GM19351 (cell line): ENCODE results near the gene NINJ2.

Source experiments
- ATAC-seq: cut with Tn5 transposase; IDR thresholded peaks from one replicate; pipeline ENCODE4 v1.9.1; 2021; ENCODE audit warnings: mild to moderate bottlenecking, moderate library complexity; ENCODE audit not compliant: unreplicated experiment

The NINJ2 gene

DNA sequence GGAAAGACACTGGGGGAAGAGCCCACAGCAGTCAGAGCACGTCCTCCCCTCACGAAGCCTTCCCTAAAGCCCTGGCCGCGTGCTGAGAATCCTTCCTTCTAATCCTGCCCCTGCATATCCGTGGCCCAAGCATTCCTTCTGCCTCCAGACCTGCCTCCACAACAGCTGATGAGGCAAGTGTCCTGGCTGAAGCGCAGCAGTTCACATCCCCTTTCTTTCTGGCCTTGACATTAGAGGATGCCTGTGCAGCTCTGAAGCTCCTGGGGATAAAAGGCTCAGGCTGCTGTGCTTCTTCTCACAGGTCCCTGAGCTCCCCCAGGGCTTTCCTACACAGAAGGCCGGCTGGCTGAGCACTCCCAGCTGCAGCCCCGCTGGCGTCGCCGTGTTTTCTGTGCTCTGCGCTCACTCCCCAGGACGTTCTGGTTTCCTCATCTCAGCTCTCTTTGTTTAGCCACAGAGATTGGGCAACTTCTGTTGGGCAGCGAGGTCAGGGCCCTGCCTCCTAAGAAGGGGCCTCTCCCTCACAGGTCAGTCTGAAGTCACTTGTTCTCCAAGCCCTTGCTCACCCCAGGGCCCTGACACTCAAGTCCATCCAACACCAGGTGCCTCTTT, 45.8 kb downstream of the NINJ2 start:
- no peak for ATAC-seq

DNA sequence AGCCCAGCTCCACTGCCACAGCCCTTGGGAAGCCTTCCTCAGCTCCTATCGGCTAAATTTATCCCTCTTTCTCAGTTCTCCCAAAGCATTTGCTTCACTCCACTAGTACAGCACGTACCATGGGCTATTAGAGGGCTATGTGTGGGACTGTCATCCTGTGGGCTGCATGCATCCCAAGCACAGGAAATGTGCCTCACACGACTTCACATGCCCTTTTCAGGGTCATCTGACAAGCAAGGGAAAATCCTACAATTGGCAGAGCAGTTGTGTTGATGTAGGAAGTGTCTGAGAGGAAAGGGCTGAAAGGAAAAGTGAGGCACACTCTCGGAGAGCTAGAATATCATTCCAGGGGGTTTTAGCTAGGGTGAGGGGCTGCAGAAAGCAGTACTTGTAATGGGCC, 47.6 kb downstream of the NINJ2 start:
- no peak for ATAC-seq

DNA sequence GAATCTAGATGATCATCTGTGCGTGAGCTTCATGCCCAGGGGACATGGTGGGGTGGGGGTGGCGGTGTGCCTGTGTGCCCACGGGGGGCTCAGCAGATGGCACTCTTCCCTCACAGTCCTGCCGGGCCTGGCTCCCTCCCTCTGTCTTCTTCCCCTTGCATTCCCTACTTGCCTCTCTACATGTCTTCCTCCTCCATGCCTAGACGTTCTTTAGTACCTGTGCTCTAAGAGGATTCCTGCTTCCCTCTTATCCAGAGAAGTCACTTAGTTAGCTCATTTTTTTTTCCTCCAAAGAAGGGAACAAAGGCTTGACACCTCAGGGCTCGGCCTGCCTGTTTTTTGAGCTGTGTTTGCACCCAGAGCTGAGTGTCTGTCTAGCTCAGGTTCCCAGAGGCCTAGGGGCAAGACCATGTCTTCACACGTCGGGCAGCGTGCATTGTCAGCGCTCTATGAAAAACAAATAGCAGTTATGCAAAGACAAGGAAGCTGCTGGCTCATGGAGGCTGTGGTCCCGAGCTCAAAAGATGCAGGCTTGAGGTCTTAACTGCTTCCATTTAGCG, 48.8 kb downstream of the NINJ2 start:
- ATAC-seq = no peak

DNA sequence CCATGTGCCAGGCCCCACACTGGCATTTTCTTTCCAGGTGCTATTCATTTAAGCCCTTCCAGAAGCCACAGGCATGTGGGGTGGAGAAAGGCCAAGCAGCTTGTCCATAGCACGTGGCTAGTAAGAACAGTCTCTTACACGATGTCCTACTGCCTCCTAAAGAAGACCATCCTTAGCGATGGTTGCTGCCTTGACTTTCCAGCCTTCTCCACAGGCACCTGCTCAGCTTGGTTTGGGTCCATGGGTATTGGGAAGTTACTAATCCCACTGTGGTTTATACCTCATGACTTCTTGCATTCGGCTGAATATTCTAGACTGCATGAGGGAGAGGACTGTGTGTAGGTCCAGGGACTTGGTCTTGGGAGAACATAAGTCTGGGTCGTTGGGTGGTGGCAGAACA, 49.2 kb downstream of the NINJ2 start:
- ATAC-seq = no peak

DNA sequence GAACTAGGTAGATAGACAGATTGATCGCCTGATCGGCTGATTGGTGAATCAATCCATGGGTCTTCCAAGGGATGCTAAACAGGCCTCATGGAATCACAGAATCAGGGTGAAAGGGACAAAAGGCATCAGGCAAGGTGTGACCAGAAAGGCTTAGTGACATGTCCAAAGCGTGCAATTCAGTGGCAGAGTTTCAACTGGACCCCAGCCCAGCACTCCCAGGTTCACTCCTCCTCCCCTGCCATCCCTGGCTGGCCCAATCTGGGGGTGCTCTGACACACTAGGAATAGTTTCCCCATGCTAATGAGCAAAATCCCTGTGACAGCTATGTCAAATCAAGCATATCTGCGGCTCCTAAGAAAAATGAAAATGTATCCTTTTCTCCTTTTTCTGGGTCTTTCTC, 50.4 kb downstream of the NINJ2 start:
- no peak for ATAC-seq

DNA sequence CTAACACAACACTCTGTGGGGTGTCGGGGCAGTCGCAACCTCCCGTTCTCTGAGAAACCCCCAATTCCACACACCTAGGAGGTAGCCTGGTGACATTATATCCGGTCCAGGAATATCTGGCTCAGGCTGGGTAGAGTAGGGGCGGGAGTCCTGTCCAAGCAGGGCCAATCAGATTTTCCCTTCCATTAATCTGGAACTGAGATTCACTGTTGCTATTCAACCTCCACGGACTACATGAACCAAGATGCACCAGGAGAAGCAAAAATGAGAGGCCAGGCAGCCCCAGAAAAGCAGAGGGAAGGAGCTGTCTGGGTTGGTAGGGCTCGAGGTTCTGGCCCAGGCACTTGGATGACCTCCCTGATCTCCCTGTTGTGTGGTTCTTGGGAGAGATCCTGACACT, 51.0 kb downstream of the NINJ2 start:
- ATAC-seq = no peak

DNA sequence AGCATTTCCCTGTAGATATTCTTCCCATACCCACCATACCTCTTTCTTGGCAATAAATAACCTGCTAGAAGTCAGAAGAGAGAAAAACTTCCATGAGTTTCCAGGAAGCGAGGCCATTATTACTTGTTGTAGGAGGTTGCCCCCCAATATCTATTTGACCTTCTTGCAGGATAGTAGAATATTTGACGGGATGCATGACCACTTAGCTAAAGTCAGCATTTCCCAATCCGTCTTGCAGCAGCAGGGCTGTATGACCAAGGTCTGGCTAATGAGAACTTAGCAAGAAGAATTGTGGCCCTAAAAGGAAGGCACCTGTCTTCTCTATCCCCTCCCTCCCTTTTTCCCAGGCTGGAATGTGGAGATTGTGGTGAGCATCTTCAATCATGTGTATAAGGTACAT, 51.5 kb downstream of the NINJ2 start:
- ATAC-seq = no peak

DNA sequence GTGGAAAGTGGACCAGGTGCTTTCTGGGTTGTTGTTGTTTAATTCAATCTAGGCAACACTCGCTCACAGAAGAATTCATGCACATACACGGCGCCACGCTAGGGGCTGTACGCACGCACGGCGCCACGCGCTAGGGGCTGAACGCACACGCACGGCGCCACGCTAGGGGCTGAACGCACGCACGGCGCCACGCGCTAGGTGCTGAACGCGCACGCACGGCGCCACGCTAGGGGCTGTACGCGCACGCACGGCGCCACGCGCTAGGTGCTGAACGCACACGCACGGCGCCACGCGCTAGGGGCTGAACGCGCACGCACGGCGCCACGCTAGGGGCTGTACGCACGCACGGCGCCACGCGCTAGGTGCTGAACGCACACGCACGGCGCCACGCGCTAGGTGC, 54.3 kb downstream of the NINJ2 start:
- ATAC-seq = no peak

DNA sequence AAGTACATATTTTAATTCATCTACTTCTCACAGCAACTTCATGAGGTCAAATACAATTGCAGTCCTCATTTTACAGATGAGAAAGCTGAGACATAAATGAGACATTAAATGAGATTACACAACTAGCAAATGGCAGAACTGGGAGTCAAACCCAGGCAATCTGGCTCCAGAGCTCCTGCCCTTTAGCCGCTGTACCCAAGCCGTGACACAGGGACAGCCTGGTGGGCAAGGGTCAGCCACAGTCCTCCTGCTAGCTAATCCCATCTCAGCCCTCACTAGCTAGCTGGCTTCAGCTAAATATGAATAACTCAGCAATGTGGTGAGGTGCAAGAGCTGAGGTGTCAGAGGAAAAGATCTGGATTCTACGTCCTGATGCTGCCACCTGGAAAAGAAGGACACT, 54.8 kb downstream of the NINJ2 start:
- no peak for ATAC-seq

DNA sequence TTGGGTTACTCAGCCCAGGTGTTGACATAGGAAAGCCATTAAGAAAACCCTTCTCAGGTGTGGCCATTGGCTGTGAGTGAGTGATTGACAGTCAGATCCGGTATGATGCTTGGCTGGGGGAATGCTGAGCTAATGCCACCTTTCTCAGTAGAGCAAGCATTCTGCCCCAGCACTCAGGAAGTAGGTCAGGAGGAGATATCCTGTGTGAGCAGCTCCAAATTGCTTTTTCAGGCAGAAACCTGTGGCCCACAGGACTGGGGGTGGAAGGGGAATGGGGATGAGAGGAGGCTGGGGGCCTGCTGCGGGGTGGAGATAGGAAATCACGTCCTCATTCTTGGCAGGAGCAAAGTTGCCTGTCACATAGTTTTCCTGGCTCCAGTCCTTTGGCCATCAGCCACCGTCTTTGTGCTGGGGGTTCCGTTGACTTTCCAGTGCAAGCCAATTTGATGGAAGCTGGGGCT, 55.7 kb downstream of the NINJ2 start:
- no peak for ATAC-seq

DNA sequence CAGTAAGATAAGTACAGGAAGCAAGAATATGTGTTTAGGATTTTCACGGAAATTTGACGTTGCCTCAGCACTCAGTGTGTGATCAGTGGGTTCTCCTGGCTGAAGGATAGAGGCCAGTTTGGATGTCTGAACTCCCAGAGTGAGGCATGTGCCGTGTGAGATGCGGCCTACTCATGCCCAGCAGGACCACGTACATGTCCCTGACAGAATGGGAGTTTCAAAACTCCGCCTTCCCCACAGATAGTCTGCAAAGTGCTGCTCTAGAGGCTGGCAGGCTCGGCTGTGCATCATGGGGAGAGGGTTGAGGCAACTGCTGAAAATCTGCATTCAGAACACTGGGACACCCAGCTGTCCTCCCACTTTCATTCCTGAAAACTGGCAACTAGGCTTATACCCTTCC, 58.3 kb downstream of the NINJ2 start:
- ATAC-seq = no peak

DNA sequence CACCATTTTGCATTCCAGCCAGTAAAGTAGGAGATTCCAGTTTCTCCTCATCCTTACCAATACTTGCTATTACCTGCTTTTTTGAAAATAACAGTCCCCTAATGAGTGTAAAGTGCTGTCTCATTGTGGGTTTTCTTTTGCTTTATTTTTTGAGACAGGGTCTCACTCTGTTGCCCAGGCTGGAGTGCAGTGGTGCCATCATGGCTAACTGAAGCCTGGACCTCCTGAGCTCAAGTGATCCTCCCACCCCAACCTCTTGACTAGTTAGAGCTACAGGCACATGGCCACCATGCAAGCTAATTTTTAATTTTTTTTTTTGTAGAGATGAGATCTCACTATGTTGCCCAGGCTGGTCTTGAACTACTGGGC, 60.6 kb downstream of the NINJ2 start:
- ATAC-seq = no peak

DNA sequence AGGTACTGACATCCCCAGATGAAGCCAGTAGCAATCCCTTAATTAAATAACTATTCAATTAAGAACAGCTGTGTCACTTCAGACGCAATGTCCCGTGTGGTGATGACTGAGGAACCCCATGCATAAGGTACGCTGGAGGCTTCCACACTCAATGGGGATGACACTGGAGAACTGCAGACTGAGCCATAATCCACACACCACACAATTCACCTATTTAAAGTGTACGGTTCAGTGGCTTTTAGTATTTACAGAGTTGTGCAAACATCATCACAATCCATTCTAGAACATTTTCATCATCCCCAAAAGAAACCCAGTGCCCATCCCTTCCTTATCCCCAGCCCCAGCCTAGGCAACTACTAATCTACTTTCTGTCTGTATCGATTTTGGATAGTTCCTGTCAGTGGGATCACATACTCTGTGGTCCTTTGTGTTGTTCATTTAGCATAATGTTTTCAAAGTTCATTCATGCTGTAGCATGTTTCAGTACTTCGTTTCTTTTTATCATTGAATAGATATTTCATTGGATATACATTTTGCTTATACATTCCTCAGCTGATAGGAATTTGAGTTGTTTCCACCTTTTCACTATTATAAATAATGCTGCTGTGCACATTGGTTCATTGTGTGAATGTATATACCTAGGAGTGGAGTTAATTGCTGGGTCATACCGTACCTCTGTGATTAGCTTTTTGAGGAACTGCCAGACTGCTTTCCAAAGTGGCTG, 61.1 kb downstream of the NINJ2 start:
- ATAC-seq = no peak

DNA sequence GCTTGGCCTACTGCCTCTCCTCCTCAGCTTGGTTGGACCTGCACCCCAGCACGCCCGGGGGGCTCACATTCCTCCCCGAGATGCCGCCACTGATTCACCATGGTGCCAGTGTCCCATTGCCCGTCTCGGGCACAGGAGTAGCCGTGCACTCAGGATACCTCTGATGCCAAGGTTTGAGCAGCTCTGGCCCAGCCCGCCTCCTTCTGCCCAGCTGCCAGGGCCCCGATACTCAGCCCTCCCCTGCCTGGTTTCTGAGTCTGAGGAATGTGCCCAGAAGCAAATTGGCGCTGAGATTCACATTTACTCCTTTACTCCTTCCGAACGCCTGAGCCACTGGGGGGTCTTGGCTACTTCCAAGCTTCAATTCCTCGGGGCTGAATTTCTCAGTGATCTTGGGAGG, 63.5 kb downstream of the NINJ2 start:
- no peak for ATAC-seq

DNA sequence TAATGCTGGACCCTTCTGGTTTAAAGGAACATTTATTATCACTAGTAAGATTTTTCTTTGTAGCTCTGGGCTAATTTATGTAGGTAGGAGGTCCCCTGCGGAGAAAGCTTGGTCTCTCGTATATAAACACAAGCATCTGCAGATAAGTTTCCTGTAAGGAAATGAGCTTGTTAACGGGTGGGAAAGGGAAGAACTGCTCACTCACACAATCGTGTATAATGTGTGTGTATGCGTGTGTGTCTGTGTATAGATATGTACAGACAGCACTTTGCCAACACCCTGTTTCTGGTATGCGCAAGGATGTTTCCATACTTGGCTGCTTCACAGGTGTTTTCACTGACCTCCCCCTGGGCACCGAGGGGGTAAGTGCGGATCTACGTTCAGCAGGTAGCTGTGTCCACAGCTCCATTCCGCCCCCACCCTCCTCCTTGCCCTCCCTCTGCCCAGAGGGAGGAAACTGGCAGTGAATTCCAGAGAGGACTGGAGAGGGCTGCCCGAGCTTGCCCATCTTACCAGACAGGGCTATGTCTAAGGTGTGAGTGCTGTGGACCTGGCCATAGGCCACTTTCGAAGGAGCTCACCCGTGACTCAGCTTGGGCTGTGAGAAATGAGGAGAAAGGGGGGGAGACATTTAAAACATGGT, 65.2 kb downstream of the NINJ2 start:
- ATAC-seq = no peak

DNA sequence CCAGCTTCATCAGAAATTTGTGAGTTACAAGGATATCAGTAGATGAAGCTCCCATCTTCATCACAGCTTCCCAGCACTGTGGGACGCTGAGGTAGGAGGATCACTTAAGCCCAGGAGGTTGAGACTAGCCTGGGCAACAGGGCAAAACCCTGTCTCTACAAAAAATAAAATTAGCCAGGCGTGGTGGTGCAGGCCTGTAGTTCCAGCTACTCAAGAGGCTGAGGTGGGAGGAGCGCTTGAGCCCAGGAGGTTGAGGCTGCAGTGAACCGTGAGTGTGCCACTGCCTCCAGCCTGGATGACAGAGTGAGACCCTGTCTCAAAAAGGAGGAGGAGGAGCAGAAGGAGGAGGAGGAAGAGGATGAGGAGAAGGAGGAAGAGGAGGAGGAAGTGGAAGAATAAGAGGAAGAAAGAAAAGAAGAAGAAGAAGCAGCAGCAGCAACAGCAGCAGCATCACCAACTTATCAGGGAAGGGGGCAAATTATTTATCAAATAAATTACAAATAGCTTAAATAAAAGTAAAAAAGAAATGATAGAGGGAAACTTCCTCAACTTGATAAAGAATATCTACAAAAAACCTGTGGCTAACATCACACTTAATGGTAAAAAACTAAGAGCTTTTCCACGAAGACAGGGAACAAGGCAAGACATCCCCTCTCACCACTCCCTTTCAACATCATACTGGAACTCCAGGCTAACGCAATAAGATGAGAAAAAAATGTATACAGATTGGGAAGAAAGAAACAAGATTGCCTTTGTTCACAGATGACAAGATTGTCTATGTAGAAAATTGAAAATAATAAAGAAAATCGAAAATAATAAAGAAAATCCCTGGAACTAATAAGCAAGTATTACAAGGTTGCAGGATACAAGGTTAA, 69.6 kb downstream of the NINJ2 start:
- no peak for ATAC-seq

DNA sequence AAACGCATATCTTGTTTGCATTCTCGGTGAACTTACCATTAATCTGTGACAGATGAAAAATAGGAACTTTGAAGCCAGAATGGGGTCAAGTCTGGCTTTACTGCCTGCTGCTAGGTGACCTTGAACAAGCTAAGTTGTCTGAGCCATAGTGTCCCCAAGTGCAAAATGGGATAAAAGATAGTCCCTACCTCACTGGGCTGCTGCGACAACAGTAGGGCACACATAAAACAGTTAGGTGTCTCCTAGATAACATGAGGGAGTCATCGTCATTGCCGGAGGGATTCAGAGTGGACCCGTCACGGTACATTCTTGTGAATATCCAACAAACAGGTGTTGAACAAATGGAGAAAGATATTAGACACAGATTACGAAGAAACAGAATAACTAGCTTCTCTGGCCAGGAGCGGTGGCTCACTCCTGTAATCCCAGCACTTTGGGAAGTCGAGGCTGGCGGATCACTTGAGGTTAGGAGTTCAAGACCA, 71.2 kb downstream of the NINJ2 start:
- no peak for ATAC-seq

DNA sequence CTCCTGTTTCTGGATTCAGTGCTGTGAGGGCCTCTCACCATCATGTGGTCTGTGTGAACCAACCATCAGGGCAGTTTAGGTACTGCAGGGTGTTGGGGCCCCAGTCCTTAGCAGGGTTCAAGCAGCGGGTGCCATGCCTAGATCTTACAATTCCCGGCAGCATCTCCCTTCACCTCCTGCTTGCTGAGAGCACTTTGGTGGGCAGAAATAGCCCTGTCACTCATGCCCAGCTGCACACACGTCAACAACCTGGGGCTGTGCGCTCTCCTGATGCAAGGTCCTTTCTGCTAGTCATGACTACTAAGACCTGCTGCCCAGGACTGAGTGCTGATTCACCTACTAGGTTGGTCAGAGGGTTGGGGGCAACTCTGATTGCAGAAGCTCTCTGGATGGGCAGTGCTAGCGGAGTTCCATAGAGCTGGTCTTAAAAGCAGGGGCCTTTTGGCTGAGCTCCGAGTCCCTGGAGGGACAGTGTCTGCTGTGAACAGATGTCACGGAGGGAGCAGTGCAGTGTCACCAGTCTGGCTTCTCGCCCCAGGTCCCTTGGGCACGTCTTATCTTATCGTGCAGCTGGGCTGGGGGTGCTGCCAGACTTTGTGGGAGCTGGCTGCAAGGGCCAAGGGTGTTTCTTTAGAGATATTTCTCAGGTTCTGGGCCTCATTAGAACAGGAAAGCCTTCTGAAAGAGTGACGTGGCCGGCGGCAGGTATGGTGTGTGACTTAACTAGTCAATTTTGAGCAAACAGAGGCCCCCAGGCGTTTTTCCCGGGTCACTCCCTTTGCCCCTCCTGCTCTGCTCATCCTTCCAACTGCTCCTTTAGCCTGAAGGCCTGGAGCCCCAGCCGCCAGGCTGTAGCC, 71.8 kb downstream of the NINJ2 start:
- no peak for ATAC-seq

DNA sequence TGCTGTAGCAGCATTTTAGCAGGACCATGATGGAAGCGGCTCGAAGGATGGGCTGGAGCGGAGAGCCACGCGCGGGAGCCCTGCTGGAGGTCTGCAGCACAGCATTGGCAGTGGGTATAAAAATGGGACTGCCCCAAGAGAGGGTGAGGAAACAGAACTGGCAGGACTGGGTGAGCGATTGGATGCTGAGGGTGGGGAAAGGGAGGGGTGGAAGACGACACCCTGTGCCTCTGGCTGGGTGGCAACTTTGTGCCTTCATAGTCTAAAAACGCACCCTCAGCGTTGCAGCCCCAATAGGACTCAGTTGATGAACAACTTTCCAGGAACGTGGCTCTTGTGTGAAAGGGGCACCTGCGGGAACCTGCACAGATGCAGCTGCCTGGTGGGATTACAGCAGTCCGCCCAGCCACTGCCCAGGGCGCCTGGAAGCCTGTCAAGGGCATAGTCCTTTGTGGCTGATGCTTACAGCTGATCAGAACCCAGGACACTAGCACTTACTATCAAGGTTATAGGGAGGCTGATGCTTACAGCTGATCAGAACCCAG, 73.0 kb downstream of the NINJ2 start:
- no peak for ATAC-seq

DNA sequence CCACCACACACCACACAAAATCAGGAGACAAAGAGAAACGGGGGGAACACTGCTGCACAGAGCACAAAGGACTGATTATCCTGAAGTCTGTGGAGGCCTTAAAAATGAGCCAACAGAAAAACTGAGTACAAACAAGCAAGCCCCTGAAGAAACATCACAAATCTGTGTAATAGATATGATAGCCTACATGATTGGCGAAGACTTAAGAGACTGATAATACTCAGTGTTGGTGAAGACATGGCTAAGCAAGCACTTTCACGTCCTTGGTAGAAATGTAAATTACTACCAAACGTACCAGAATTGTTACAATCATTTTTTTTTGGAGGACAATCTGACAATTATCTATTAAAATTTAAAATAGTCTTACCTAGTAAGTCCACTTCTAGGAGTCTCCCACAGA, 74.6 kb downstream of the NINJ2 start:
- ATAC-seq = no peak
